Measurements from ENCODE around the gene PTPRD.

GRCh38 chr9:8890695-8891094 is 1722.1 kb downstream of the PTPRD start:
- TF ChIP-seq CTCF (IDR thresholded peaks at IDR 0.05), result no peak
- TF ChIP-seq EZH2 (IDR thresholded peaks at IDR 0.05; ENCODE audit: borderline replicate concordance, insufficient read depth, low read depth, low read length, poor library complexity, severe bottlenecking), result no peak

All from B cell (primary cell).